ENCODE results near the gene CDHR1. TPM values are rescaled to one million over a fixed set of nuclear protein-coding genes. Genes with fewer than 3 reads are reported as not detected.

Gene CDHR1
- total and polyA plus RNA-seq, 2 of the 8 experiments (the other 6 are each of a cell fraction or from before 2014, with no cell fraction given) = 3.9 to 10.5 TPM

DNA sequence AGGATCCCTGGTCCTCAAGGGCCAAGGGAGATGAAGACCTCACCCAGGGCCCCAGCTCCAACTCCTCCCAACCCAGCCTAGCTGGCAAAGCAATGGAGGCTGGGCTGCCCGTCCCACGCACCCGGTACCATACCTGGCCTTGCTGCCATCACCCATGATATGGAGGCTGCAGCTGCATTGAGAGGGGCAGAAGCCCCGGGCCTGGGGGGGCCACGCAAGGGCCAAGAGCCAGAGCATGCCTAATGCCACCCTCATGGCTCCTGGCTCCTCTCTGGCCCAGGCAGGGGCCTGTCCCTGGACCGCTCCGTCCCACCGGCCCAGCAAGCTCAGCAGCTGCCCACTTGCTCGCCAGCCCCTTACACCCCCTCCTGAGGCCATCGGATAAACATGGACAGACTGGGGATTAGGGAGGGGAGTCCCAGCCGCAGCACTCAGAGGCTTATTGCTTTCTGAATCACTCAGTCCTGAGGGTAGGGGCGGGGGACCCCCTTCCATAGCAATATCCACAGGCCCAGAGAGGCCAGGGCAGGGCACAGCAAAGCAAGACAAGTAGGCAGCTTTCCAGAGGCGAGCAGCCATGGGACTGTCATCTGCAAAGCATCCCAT is 47.0 kb downstream of the CDHR1 start, which contains the start of gene LRIT1 (continued):
- TF ChIP-seq, protein P1, sequence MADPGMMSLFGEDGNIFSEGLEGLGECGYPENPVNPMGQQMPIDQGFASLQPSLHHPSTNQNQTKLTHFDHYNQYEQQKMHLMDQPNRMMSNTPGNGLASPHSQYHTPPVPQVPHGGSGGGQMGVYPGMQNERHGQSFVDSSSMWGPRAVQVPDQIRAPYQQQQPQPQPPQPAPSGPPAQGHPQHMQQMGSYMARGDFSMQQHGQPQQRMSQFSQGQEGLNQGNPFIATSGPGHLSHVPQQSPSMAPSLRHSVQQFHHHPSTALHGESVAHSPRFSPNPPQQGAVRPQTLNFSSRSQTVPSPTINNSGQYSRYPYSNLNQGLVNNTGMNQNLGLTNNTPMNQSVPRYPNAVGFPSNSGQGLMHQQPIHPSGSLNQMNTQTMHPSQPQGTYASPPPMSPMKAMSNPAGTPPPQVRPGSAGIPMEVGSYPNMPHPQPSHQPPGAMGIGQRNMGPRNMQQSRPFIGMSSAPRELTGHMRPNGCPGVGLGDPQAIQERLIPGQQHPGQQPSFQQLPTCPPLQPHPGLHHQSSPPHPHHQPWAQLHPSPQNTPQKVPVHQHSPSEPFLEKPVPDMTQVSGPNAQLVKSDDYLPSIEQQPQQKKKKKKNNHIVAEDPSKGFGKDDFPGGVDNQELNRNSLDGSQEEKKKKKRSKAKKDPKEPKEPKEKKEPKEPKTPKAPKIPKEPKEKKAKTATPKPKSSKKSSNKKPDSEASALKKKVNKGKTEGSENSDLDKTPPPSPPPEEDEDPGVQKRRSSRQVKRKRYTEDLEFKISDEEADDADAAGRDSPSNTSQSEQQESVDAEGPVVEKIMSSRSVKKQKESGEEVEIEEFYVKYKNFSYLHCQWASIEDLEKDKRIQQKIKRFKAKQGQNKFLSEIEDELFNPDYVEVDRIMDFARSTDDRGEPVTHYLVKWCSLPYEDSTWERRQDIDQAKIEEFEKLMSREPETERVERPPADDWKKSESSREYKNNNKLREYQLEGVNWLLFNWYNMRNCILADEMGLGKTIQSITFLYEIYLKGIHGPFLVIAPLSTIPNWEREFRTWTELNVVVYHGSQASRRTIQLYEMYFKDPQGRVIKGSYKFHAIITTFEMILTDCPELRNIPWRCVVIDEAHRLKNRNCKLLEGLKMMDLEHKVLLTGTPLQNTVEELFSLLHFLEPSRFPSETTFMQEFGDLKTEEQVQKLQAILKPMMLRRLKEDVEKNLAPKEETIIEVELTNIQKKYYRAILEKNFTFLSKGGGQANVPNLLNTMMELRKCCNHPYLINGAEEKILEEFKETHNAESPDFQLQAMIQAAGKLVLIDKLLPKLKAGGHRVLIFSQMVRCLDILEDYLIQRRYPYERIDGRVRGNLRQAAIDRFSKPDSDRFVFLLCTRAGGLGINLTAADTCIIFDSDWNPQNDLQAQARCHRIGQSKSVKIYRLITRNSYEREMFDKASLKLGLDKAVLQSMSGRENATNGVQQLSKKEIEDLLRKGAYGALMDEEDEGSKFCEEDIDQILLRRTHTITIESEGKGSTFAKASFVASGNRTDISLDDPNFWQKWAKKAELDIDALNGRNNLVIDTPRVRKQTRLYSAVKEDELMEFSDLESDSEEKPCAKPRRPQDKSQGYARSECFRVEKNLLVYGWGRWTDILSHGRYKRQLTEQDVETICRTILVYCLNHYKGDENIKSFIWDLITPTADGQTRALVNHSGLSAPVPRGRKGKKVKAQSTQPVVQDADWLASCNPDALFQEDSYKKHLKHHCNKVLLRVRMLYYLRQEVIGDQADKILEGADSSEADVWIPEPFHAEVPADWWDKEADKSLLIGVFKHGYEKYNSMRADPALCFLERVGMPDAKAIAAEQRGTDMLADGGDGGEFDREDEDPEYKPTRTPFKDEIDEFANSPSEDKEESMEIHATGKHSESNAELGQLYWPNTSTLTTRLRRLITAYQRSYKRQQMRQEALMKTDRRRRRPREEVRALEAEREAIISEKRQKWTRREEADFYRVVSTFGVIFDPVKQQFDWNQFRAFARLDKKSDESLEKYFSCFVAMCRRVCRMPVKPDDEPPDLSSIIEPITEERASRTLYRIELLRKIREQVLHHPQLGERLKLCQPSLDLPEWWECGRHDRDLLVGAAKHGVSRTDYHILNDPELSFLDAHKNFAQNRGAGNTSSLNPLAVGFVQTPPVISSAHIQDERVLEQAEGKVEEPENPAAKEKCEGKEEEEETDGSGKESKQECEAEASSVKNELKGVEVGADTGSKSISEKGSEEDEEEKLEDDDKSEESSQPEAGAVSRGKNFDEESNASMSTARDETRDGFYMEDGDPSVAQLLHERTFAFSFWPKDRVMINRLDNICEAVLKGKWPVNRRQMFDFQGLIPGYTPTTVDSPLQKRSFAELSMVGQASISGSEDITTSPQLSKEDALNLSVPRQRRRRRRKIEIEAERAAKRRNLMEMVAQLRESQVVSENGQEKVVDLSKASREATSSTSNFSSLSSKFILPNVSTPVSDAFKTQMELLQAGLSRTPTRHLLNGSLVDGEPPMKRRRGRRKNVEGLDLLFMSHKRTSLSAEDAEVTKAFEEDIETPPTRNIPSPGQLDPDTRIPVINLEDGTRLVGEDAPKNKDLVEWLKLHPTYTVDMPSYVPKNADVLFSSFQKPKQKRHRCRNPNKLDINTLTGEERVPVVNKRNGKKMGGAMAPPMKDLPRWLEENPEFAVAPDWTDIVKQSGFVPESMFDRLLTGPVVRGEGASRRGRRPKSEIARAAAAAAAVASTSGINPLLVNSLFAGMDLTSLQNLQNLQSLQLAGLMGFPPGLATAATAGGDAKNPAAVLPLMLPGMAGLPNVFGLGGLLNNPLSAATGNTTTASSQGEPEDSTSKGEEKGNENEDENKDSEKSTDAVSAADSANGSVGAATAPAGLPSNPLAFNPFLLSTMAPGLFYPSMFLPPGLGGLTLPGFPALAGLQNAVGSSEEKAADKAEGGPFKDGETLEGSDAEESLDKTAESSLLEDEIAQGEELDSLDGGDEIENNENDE (IDR thresholded peaks at IDR 0.05; ENCODE audit: insufficient replicate concordance, low read length) = no peak
- TF ChIP-seq GTF2F1 (IDR thresholded peaks at IDR 0.05; ENCODE audit: borderline replicate concordance, low read depth, low read length) (no peak), RFX5 (IDR thresholded peaks at IDR 0.05; ENCODE audit: borderline replicate concordance, low read depth, low read length) (no peak), EZH2 (IDR thresholded peaks at IDR 0.05; ENCODE audit: low read depth, low read length, severe bottlenecking) (no peak), ATF3 (IDR thresholded peaks at IDR 0.05; ENCODE audit: insufficient read depth, low read depth, low read length) (no peak), SUZ12 (IDR thresholded peaks at IDR 0.05; ENCODE audit: low read length) (no peak), RXRA (IDR thresholded peaks at IDR 0.05; ENCODE audit: insufficient read depth, low read depth, low read length) (no peak), SIX5 (IDR thresholded peaks at IDR 0.05; ENCODE audit: low read depth, low read length) (no peak)
- TF ChIP-seq, protein P2, sequence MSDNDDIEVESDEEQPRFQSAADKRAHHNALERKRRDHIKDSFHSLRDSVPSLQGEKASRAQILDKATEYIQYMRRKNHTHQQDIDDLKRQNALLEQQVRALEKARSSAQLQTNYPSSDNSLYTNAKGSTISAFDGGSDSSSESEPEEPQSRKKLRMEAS (IDR thresholded peaks at IDR 0.05) = no peak

Measured in H1 (cell line).